Ovary (tissue), 3 donors: Measurements from ENCODE around the gene USP13.

ENCODE experiments used
- EP300 ChIP-seq: sonication (generic); formaldehyde crosslinking; IDR thresholded peaks from one replicate; pipeline ENCODE4 v1.6.1; 2017; ENCODE audit warnings: antibody characterized with exemption
- POLR2A ChIP-seq: fragments of 450-650 bp; IDR thresholded peaks from one replicate; pipeline ENCODE4 v1.6.1; 2017; ENCODE audit warnings: antibody characterized with exemption, mild to moderate bottlenecking, moderate library complexity
- TF ChIP-seq, protein P1 (sequence below), 3 donors: fragments of 450-650 bp in 2 of 3; fragments of 200-600 bp in 1 of 3; IDR thresholded peaks; one replicate each; pipeline versions ENCODE4 v1.5.1 to v1.8.0; 2016 to 2022; ENCODE audit warnings: antibody characterized with exemption in 3 of 3, mild to moderate bottlenecking in 1 of 3
- donor health status: DM: no; HTN: no; CAD: no.

DNA sequence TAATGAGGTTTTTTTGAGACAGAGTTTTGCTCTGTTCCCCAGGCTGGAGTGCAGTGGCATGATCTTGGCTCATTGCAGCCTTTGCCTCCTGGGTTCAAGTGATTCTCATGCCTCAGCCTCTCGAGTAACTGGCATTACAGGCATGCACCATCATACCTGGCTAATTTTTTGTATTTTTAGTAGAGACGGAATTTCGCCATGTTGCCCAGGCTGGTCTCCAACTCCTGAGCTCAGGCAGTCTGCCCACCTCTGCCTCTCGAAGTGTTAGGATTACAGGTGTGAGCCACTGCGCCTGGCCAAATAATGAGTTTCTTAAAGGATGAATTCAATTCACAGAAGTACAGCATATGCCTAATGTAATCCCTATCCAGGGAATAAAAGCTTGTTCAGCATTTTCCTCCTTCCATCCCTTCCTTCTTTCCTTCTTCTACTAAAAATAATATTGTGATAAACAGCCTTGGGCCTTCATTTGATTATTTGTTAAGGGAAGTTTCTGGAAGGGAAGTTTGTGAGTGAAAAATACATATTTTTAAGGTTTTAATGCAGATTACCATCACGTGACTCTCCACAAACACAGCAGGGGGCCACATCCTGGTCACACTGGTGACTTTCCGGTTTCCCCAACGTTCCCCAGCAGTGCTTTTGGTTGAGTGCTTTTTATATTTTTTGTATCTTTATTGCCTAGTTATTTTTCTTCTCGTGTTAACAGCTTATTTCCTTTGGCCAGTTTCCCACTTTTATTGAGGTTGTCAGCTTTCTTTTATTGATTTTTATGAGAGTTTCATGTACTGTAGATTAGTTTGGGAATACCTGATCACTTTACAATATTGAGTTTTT, 116.8 kb downstream of the USP13 start:
- TF ChIP-seq, protein P1, sequence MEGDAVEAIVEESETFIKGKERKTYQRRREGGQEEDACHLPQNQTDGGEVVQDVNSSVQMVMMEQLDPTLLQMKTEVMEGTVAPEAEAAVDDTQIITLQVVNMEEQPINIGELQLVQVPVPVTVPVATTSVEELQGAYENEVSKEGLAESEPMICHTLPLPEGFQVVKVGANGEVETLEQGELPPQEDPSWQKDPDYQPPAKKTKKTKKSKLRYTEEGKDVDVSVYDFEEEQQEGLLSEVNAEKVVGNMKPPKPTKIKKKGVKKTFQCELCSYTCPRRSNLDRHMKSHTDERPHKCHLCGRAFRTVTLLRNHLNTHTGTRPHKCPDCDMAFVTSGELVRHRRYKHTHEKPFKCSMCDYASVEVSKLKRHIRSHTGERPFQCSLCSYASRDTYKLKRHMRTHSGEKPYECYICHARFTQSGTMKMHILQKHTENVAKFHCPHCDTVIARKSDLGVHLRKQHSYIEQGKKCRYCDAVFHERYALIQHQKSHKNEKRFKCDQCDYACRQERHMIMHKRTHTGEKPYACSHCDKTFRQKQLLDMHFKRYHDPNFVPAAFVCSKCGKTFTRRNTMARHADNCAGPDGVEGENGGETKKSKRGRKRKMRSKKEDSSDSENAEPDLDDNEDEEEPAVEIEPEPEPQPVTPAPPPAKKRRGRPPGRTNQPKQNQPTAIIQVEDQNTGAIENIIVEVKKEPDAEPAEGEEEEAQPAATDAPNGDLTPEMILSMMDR (IDR thresholded peaks at IDR 0.05) = no peak
- no peak for TF ChIP-seq POLR2A
- no peak for TF ChIP-seq EP300
